Dermis microvascular lymphatic vessel endothelial cell (primary cell): ENCODE measurements around the gene DDX23. TPM values are rescaled to one million over a fixed set of nuclear protein-coding genes. Genes with fewer than 3 reads are reported as not detected.
A peak's percentile ranks its signal among the peaks of the same experiment; 100 is the strongest.
"Not testable (repeated sequence)": the region's sequence is repeated elsewhere in the genome, so short reads cannot be mapped to it uniquely, and the experiment has no call there.

Experiments
- DNase-seq, 2 donors: peaks; one replicate each; pipeline versions ENCODE4 v3.0.0 to v3.0.0-alpha.2; 2010; ENCODE audit warnings: low read depth in 2 of 2
- total RNA-seq: library from RNA; depleted of rRNA; stranded (reverse); fragments of >200 nt; gene quantifications from 2 replicates; pipeline ENCODE4 v1.2.1, GENCODE V29; 2014

DDX23 gene
- total RNA-seq, 1 donor from 2014 or later: 60.0 TPM

GRCh38 chr12:48862760-48863159, 10.8 kb upstream of the DDX23 start:
- DNase-seq: no peak

GRCh38 chr12:48861111-48861510, 9.1 kb upstream of the DDX23 start:
- peak in 1 of 2 donors; percentile 35 for DNase-seq

GRCh38 chr12:48860236-48860635, 8.3 kb upstream of the DDX23 start:
- not testable (repeated sequence) for DNase-seq

- no peak for DNase-seq
Observed at GRCh38 chr12:48859607-48860006, 7.6 kb upstream of the DDX23 start.

- no peak for DNase-seq
Observed at GRCh38 chr12:48858043-48858442, 6.1 kb upstream of the DDX23 start.

- DNase-seq: no peak
Observed at GRCh38 chr12:48857278-48857994, 5.5 kb upstream of the DDX23 start.

- no peak for DNase-seq
Observed at GRCh38 chr12:48856379-48856778, 4.4 kb upstream of the DDX23 start.

- DNase-seq: not testable (repeated sequence)
Observed at GRCh38 chr12:48854932-48855331, 3.0 kb upstream of the DDX23 start.

- DNase-seq: no peak
Observed at GRCh38 chr12:48854488-48854887, 2.5 kb upstream of the DDX23 start.

GRCh38 chr12:48852734-48853688, 1.0 kb upstream of the DDX23 start:
- peak; percentile 87 to 91 for DNase-seq

- DNase-seq: not testable (repeated sequence)
Observed at GRCh38 chr12:48842021-48842420, 9.9 kb downstream of the DDX23 start.

GRCh38 chr12:48838048-48838447, 13.9 kb downstream of the DDX23 start:
- no peak for DNase-seq

GRCh38 chr12:48832321-48833060, 19.5 kb downstream of the DDX23 start:
- DNase-seq: no peak

- no peak for DNase-seq
Observed at GRCh38 chr12:48831257-48831656, 20.7 kb downstream of the DDX23 start.

GRCh38 chr12:48828841-48829575, 23.0 kb downstream of the DDX23 start:
- no peak for DNase-seq

GRCh38 chr12:48828293-48828692, 23.7 kb downstream of the DDX23 start:
- no peak for DNase-seq

- DNase-seq: no peak
Observed at GRCh38 chr12:48827513-48828096, 24.4 kb downstream of the DDX23 start.

GRCh38 chr12:48827026-48827425, 24.9 kb downstream of the DDX23 start:
- DNase-seq: no peak

- DNase-seq: no peak
Observed at GRCh38 chr12:48826209-48826855, 25.6 kb downstream of the DDX23 start.

GRCh38 chr12:48824905-48825304, 27.1 kb downstream of the DDX23 start:
- DNase-seq: no peak
